H1 (cell line): ENCODE data around the gene AAK1.

ENCODE experiments used
- CHD1 ChIP-seq: IDR thresholded peaks from 2 replicates; pipeline ENCODE4 v1.6.1; 2012; ENCODE audit warnings: low read depth, low read length, improper control_type of control experiment
- CREB1 ChIP-seq: IDR thresholded peaks from 2 replicates; pipeline ENCODE4 v1.6.1; 2012; ENCODE audit warnings: inconsistent platforms
- EZH2 ChIP-seq: fragments of 200-600 bp; sonication (generic); IDR thresholded peaks from 2 replicates; pipeline ENCODE4 v1.7.1; 2012; ENCODE audit warnings: low read depth, mild to moderate bottlenecking, moderate library complexity, low read length, inconsistent platforms; ENCODE audit not compliant: severe bottlenecking
- SRF ChIP-seq: IDR thresholded peaks from 2 replicates; pipeline ENCODE4 v1.6.1; 2011; ENCODE audit warnings: mild to moderate bottlenecking, low read depth, low read length, moderate library complexity
- TF ChIP-seq, protein P1 (sequence below), 3 experiments: IDR thresholded peaks; 1 replicate in 2 of 3; 2 replicates in 1 of 3; pipeline versions ENCODE4 v1.5.1 to v1.6.1; 2011; ENCODE audit warnings: low read length in 3 of 3, mild to moderate bottlenecking in 3 of 3, inconsistent platforms in 2 of 3, low read depth in 1 of 3, moderate library complexity in 1 of 3; ENCODE audit not compliant: insufficient read depth in 1 of 3; ENCODE audit errors: control extremely low read depth in 1 of 3

DNA sequence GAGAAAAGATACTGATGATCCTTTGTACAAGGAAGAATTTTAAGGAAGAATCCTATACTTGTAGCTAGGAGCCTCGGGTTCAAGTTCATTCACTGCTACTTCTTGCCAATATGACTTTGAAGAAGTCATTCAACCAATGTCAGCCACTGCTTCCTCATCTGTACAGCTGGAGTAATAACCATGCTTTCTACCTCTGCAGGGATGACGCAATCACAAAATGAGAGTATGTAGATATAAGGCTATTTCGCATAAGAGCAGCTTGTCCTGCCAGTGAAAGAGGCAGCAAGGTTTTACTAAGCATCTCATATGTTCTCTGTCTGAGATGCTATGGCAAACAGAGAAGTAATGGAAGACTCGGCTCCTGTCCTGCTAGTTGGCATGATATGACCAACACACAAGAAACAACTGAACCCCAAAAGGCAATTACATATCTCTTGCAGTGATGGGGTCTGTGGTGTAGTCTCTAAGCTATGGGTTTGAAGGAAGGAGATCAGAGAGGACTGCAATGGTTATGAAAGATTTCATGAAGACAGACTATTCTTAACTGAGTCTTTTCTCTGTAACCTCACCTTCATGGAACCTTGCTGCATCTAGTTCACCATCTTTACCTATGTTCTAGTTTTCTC lies 9.2 kb downstream of the AAK1 start:
- TF ChIP-seq, protein P1, sequence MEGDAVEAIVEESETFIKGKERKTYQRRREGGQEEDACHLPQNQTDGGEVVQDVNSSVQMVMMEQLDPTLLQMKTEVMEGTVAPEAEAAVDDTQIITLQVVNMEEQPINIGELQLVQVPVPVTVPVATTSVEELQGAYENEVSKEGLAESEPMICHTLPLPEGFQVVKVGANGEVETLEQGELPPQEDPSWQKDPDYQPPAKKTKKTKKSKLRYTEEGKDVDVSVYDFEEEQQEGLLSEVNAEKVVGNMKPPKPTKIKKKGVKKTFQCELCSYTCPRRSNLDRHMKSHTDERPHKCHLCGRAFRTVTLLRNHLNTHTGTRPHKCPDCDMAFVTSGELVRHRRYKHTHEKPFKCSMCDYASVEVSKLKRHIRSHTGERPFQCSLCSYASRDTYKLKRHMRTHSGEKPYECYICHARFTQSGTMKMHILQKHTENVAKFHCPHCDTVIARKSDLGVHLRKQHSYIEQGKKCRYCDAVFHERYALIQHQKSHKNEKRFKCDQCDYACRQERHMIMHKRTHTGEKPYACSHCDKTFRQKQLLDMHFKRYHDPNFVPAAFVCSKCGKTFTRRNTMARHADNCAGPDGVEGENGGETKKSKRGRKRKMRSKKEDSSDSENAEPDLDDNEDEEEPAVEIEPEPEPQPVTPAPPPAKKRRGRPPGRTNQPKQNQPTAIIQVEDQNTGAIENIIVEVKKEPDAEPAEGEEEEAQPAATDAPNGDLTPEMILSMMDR (IDR thresholded peaks at IDR 0.05; ENCODE audit: control extremely low read depth in 1 of 3, insufficient read depth in 1 of 3, low read depth in 1 of 3, low read length in 3 of 3), result no peak
- TF ChIP-seq CREB1 (no peak), CHD1 (no peak), EZH2 (no peak), SRF (no peak)
